ENCODE results near the gene CCDC91.
"Not testable (repeated sequence)": the region's sequence is repeated elsewhere in the genome, so short reads cannot be mapped to it uniquely, and the experiment has no call there.

GRCh38 chr12:28379779-28380178, 189.5 kb downstream of the CCDC91 start:
- TF ChIP-seq ZC3H10 (CRISPR knock-in tag; IDR thresholded peaks at IDR 0.05); TCF4 (CRISPR knock-in tag; IDR thresholded peaks at IDR 0.05; ENCODE audit: borderline replicate concordance); ZNF70 (CRISPR knock-in tag; IDR thresholded peaks at IDR 0.05); ARNTL (CRISPR knock-in tag; IDR thresholded peaks at IDR 0.05; ENCODE audit: borderline replicate concordance, low read depth); PPARA (CRISPR knock-in tag; IDR thresholded peaks at IDR 0.05; ENCODE audit: borderline replicate concordance); ISL1 (CRISPR knock-in tag; IDR thresholded peaks at IDR 0.05): not testable (repeated sequence)
- TF ChIP-seq, protein P1, sequence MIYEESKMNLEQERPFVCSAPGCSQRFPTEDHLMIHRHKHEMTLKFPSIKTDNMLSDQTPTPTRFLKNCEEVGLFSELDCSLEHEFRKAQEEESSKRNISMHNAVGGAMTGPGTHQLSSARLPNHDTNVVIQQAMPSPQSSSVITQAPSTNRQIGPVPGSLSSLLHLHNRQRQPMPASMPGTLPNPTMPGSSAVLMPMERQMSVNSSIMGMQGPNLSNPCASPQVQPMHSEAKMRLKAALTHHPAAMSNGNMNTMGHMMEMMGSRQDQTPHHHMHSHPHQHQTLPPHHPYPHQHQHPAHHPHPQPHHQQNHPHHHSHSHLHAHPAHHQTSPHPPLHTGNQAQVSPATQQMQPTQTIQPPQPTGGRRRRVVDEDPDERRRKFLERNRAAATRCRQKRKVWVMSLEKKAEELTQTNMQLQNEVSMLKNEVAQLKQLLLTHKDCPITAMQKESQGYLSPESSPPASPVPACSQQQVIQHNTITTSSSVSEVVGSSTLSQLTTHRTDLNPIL (CRISPR knock-in tag; IDR thresholded peaks at IDR 0.05; ENCODE audit: low read depth): not testable (repeated sequence)
- TF ChIP-seq, protein P2, sequence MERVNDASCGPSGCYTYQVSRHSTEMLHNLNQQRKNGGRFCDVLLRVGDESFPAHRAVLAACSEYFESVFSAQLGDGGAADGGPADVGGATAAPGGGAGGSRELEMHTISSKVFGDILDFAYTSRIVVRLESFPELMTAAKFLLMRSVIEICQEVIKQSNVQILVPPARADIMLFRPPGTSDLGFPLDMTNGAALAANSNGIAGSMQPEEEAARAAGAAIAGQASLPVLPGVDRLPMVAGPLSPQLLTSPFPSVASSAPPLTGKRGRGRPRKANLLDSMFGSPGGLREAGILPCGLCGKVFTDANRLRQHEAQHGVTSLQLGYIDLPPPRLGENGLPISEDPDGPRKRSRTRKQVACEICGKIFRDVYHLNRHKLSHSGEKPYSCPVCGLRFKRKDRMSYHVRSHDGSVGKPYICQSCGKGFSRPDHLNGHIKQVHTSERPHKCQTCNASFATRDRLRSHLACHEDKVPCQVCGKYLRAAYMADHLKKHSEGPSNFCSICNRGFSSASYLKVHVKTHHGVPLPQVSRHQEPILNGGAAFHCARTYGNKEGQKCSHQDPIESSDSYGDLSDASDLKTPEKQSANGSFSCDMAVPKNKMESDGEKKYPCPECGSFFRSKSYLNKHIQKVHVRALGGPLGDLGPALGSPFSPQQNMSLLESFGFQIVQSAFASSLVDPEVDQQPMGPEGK (CRISPR knock-in tag; IDR thresholded peaks at IDR 0.05; ENCODE audit: borderline replicate concordance): not testable (repeated sequence)

All from SK-N-SH treated with all-trans-retinoic acid at 6 μM for 48 hours (cell line).